ENCODE measurements around the gene KNTC1.
"Not testable (repeated sequence)": the region's sequence is repeated elsewhere in the genome, so short reads cannot be mapped to it uniquely, and the experiment has no call there.

KNTC1 gene

GRCh38 chr12:122558745-122559641 is 31.9 kb downstream of the KNTC1 start:
- Histone ChIP-seq H3K4me3 (ENCODE audit: low read length in 2 of 2) (no peak overlapping the region), H3K9ac (ENCODE audit: low read length in 2 of 2) (no peak overlapping the region), H3K27ac (ENCODE audit: low read length) (no peak overlapping the region), H3K36me3 (ENCODE audit: control insufficient read depth in 2 of 2, insufficient read depth in 2 of 2, low read length in 2 of 2) (peaks cover 0 to 3% of the 10 kb centered on the region in 2 donors), H3K4me1 (ENCODE audit: control insufficient read depth, insufficient read depth, low read length) (no peaks in the 10 kb centered on the region), H3K27me3 (ENCODE audit: control insufficient read depth in 1 of 2, insufficient read depth in 2 of 2, low read length in 2 of 2) (no peaks in the 10 kb centered on the region), H3K9me3 (ENCODE audit: control insufficient read depth in 2 of 2, low read length in 2 of 2) (no peaks in the 10 kb centered on the region)

- Histone ChIP-seq H3K4me1 (ENCODE audit: control insufficient read depth, insufficient read depth, low read length) (no peaks in the 10 kb centered on the region), H3K36me3 (ENCODE audit: control insufficient read depth in 2 of 2, insufficient read depth in 2 of 2, low read length in 2 of 2) (peaks cover 0 to 3% of the 10 kb centered on the region in 2 donors), H3K4me3 (ENCODE audit: low read length in 2 of 2) (no peak overlapping the region), H3K27ac (ENCODE audit: low read length) (no peak overlapping the region), H3K9ac (ENCODE audit: low read length in 2 of 2) (no peak overlapping the region), H3K27me3 (ENCODE audit: control insufficient read depth in 1 of 2, insufficient read depth in 2 of 2, low read length in 2 of 2) (no peaks in the 10 kb centered on the region), H3K9me3 (ENCODE audit: control insufficient read depth in 2 of 2, low read length in 2 of 2) (no peaks in the 10 kb centered on the region)
Measured at GRCh38 chr12:122560138-122560537, 33.1 kb downstream of the KNTC1 start.

- H3K4me3 ChIP-seq (ENCODE audit: low read length in 2 of 2) = no peak overlapping the region
- H3K9me3 ChIP-seq (ENCODE audit: control insufficient read depth in 2 of 2, low read length in 2 of 2) = no peaks in the 10 kb centered on the region
- no peak overlapping the region for H3K27ac ChIP-seq (ENCODE audit: low read length)
- H3K4me1 ChIP-seq (ENCODE audit: control insufficient read depth, insufficient read depth, low read length) = no peaks in the 10 kb centered on the region
- no peaks in the 10 kb centered on the region for H3K36me3 ChIP-seq (ENCODE audit: control insufficient read depth in 2 of 2, insufficient read depth in 2 of 2, low read length in 2 of 2)
- no peak overlapping the region for H3K9ac ChIP-seq (ENCODE audit: low read length in 2 of 2)
- no peaks in the 10 kb centered on the region for H3K27me3 ChIP-seq (ENCODE audit: control insufficient read depth in 1 of 2, insufficient read depth in 2 of 2, low read length in 2 of 2)
Measured at GRCh38 chr12:122563361-122563760, 36.3 kb downstream of the KNTC1 start.

- not testable (repeated sequence) for H3K27me3 ChIP-seq (ENCODE audit: control insufficient read depth in 1 of 2, insufficient read depth in 2 of 2, low read length in 2 of 2); H3K9me3 ChIP-seq (ENCODE audit: control insufficient read depth in 2 of 2, low read length in 2 of 2); H3K4me3 ChIP-seq (ENCODE audit: low read length in 2 of 2); H3K4me1 ChIP-seq (ENCODE audit: control insufficient read depth, insufficient read depth, low read length); H3K36me3 ChIP-seq (ENCODE audit: control insufficient read depth in 2 of 2, insufficient read depth in 2 of 2, low read length in 2 of 2); H3K27ac ChIP-seq (ENCODE audit: low read length); H3K9ac ChIP-seq (ENCODE audit: low read length in 2 of 2)
Measured at GRCh38 chr12:122566816-122567215, 39.8 kb downstream of the KNTC1 start.

GRCh38 chr12:122569288-122569687 is 42.2 kb downstream of the KNTC1 start:
- Histone ChIP-seq H3K4me1 (ENCODE audit: control insufficient read depth, insufficient read depth, low read length) (no peaks in the 10 kb centered on the region), H3K27me3 (ENCODE audit: control insufficient read depth in 1 of 2, insufficient read depth in 2 of 2, low read length in 2 of 2) (no peaks in the 10 kb centered on the region), H3K9me3 (ENCODE audit: control insufficient read depth in 2 of 2, low read length in 2 of 2) (no peaks in the 10 kb centered on the region), H3K4me3 (ENCODE audit: low read length in 2 of 2) (no peak overlapping the region), H3K36me3 (ENCODE audit: control insufficient read depth in 2 of 2, insufficient read depth in 2 of 2, low read length in 2 of 2) (peaks cover 0 to 2% of the 10 kb centered on the region in 2 donors), H3K9ac (ENCODE audit: low read length in 2 of 2) (no peak overlapping the region), H3K27ac (ENCODE audit: low read length) (no peak overlapping the region)

GRCh38 chr12:122570006-122570405 is 43.0 kb downstream of the KNTC1 start:
- H3K27me3 ChIP-seq (ENCODE audit: control insufficient read depth in 1 of 2, insufficient read depth in 2 of 2, low read length in 2 of 2); H3K27ac ChIP-seq (ENCODE audit: low read length); H3K9ac ChIP-seq (ENCODE audit: low read length in 2 of 2); H3K9me3 ChIP-seq (ENCODE audit: control insufficient read depth in 2 of 2, low read length in 2 of 2); H3K4me3 ChIP-seq (ENCODE audit: low read length in 2 of 2); H3K36me3 ChIP-seq (ENCODE audit: control insufficient read depth in 2 of 2, insufficient read depth in 2 of 2, low read length in 2 of 2); H3K4me1 ChIP-seq (ENCODE audit: control insufficient read depth, insufficient read depth, low read length): not testable (repeated sequence)

GRCh38 chr12:122571821-122572220 is 44.8 kb downstream of the KNTC1 start:
- H3K4me3 ChIP-seq (ENCODE audit: low read length in 2 of 2) = no peak overlapping the region
- H3K9me3 ChIP-seq (ENCODE audit: control insufficient read depth in 2 of 2, low read length in 2 of 2) = no peaks in the 10 kb centered on the region
- H3K36me3 ChIP-seq (ENCODE audit: control insufficient read depth in 2 of 2, insufficient read depth in 2 of 2, low read length in 2 of 2) = peaks cover 2 to 3% of the 10 kb centered on the region in 2 donors

GRCh38 chr12:122583294-122583693 is 56.2 kb downstream of the KNTC1 start:
- not testable (repeated sequence) for H3K36me3 ChIP-seq (ENCODE audit: control insufficient read depth in 2 of 2, insufficient read depth in 2 of 2, low read length in 2 of 2); H3K27me3 ChIP-seq (ENCODE audit: control insufficient read depth in 1 of 2, insufficient read depth in 2 of 2, low read length in 2 of 2); H3K4me3 ChIP-seq (ENCODE audit: low read length in 2 of 2); H3K27ac ChIP-seq (ENCODE audit: low read length); H3K9ac ChIP-seq (ENCODE audit: low read length in 2 of 2); H3K9me3 ChIP-seq (ENCODE audit: control insufficient read depth in 2 of 2, low read length in 2 of 2); H3K4me1 ChIP-seq (ENCODE audit: control insufficient read depth, insufficient read depth, low read length)

More at GRCh38 chr12:122571821-122572220, 44.8 kb downstream of the KNTC1 start:
- no peak overlapping the region for H3K27ac ChIP-seq (ENCODE audit: low read length)
- H3K9ac ChIP-seq (ENCODE audit: low read length in 2 of 2) = no peak overlapping the region
- no peaks in the 10 kb centered on the region for H3K27me3 ChIP-seq (ENCODE audit: control insufficient read depth in 1 of 2, insufficient read depth in 2 of 2, low read length in 2 of 2)
- no peaks in the 10 kb centered on the region for H3K4me1 ChIP-seq (ENCODE audit: control insufficient read depth, insufficient read depth, low read length)

- peaks cover 2 to 6% of the 10 kb centered on the region in 2 donors for H3K36me3 ChIP-seq (ENCODE audit: control insufficient read depth in 2 of 2, insufficient read depth in 2 of 2, low read length in 2 of 2)
- H3K4me3 ChIP-seq (ENCODE audit: low read length in 2 of 2) = no peak overlapping the region
- H3K4me1 ChIP-seq (ENCODE audit: control insufficient read depth, insufficient read depth, low read length) = no peaks in the 10 kb centered on the region
- H3K27ac ChIP-seq (ENCODE audit: low read length) = no peak overlapping the region
- H3K9ac ChIP-seq (ENCODE audit: low read length in 2 of 2) = no peak overlapping the region
- H3K9me3 ChIP-seq (ENCODE audit: control insufficient read depth in 2 of 2, low read length in 2 of 2) = no peaks in the 10 kb centered on the region
- no peaks in the 10 kb centered on the region for H3K27me3 ChIP-seq (ENCODE audit: control insufficient read depth in 1 of 2, insufficient read depth in 2 of 2, low read length in 2 of 2)
Measured at GRCh38 chr12:122584177-122584863, 57.3 kb downstream of the KNTC1 start.

- no peaks in the 10 kb centered on the region for H3K4me1 ChIP-seq (ENCODE audit: control insufficient read depth, insufficient read depth, low read length)
- no peak overlapping the region for H3K9ac ChIP-seq (ENCODE audit: low read length in 2 of 2)
- H3K36me3 ChIP-seq (ENCODE audit: control insufficient read depth in 2 of 2, insufficient read depth in 2 of 2, low read length in 2 of 2) = peaks cover 3% of the 10 kb centered on the region in 2 donors
- no peak overlapping the region for H3K4me3 ChIP-seq (ENCODE audit: low read length in 2 of 2)
- H3K9me3 ChIP-seq (ENCODE audit: control insufficient read depth in 2 of 2, low read length in 2 of 2) = no peaks in the 10 kb centered on the region
- no peak overlapping the region for H3K27ac ChIP-seq (ENCODE audit: low read length)
- H3K27me3 ChIP-seq (ENCODE audit: control insufficient read depth in 1 of 2, insufficient read depth in 2 of 2, low read length in 2 of 2) = no peaks in the 10 kb centered on the region
Measured at GRCh38 chr12:122590990-122591389, 63.9 kb downstream of the KNTC1 start.

- not testable (repeated sequence) for H3K4me1 ChIP-seq (ENCODE audit: control insufficient read depth, insufficient read depth, low read length); H3K27ac ChIP-seq (ENCODE audit: low read length); H3K9me3 ChIP-seq (ENCODE audit: control insufficient read depth in 2 of 2, low read length in 2 of 2); H3K27me3 ChIP-seq (ENCODE audit: control insufficient read depth in 1 of 2, insufficient read depth in 2 of 2, low read length in 2 of 2); H3K9ac ChIP-seq (ENCODE audit: low read length in 2 of 2); H3K36me3 ChIP-seq (ENCODE audit: control insufficient read depth in 2 of 2, insufficient read depth in 2 of 2, low read length in 2 of 2); H3K4me3 ChIP-seq (ENCODE audit: low read length in 2 of 2)
Measured at GRCh38 chr12:122591966-122592365, 64.9 kb downstream of the KNTC1 start.
